ENCODE data around the gene BCL7B. TPM values are rescaled to one million over a fixed set of nuclear protein-coding genes. Genes with fewer than 3 reads are reported as not detected.
A peak's percentile ranks its signal among the peaks of the same experiment; 100 is the strongest.
"Not testable (repeated sequence)": the region's sequence is repeated elsewhere in the genome, so short reads cannot be mapped to it uniquely, and the experiment has no call there.

BCL7B gene
- total RNA-seq, 1 donor from 2014 or later: 83.5 TPM

GRCh38 chr7:73503229-73503628 lies 54.3 kb downstream of the BCL7B start:
- DNase-seq (ENCODE audit: low read depth): no peak

GRCh38 chr7:73496626-73497025 lies 60.9 kb downstream of the BCL7B start:
- no peak for DNase-seq (ENCODE audit: low read depth)

GRCh38 chr7:73495507-73495906 lies 62.0 kb downstream of the BCL7B start:
- DNase-seq (ENCODE audit: low read depth): not testable (repeated sequence)

- no peak for DNase-seq (ENCODE audit: low read depth)
Measured at GRCh38 chr7:73489976-73490375, 67.5 kb downstream of the BCL7B start.

GRCh38 chr7:73487486-73487885 lies 70.0 kb downstream of the BCL7B start:
- peak; percentile 20 for DNase-seq (ENCODE audit: low read depth)

Other genes with a start within 250 kb of the BCL7B start
- gene NSUN5, start 248.9 kb downstream of the BCL7B start, total RNA-seq: 36.5 and 46.3 TPM in 2 replicates
- gene TRIM50, start 229.6 kb downstream of the BCL7B start, total RNA-seq: not detected in 2 replicates
- gene FKBP6, start 229.5 kb downstream of the BCL7B start, total RNA-seq: 0.11 TPM in 1 of 2 replicates, not detected in the other
- gene FZD9, start 123.9 kb downstream of the BCL7B start, total RNA-seq: 23.2 and 34.8 TPM in 2 replicates
- gene BAZ1B, start 35.4 kb downstream of the BCL7B start, total RNA-seq: 70.0 and 76.7 TPM in 2 replicates
- 80.7 and 82.0 TPM in 2 replicates for gene TBL2, start 20.9 kb upstream of the BCL7B start, total RNA-seq
- 10.6 and 18.6 TPM in 2 replicates for gene MLXIPL, start 66.8 kb upstream of the BCL7B start, total RNA-seq
- gene VPS37D, start 110.1 kb upstream of the BCL7B start, total RNA-seq: 5.7 and 6.1 TPM in 2 replicates
- 4.9 and 6.1 TPM in 2 replicates for gene DNAJC30, start 125.8 kb upstream of the BCL7B start, total RNA-seq
- gene BUD23, start 125.9 kb upstream of the BCL7B start, total RNA-seq: 79.6 and 81.0 TPM in 2 replicates
- 19.3 and 21.6 TPM in 2 replicates for gene STX1A, start 162.0 kb upstream of the BCL7B start, total RNA-seq
- 11.7 and 16.4 TPM in 2 replicates for gene ABHD11, start 181.1 kb upstream of the BCL7B start, total RNA-seq
- not detected in 2 replicates for gene CLDN3, start 212.6 kb upstream of the BCL7B start, total RNA-seq

All from myocyte (in vitro differentiated cells).